Trophoblast cell (in vitro differentiated cells and primary cell): Measurements from ENCODE around the gene TNIK.
"Not testable (repeated sequence)": the region's sequence is repeated elsewhere in the genome, so short reads cannot be mapped to it uniquely, and the experiment has no call there.

Source experiments
- DNase-seq, 2 donors: peaks; one replicate each; pipeline ENCODE4 v3.0.0-alpha.2; 2016
- H2AFZ ChIP-seq: 2 replicates; pipeline ENCODE4 v1.6.1; 2013; ENCODE audit warnings: low read length, moderate library complexity, mild to moderate bottlenecking; ENCODE audit not compliant: insufficient read depth, poor library complexity
- H2AK5ac ChIP-seq: 2 replicates; pipeline ENCODE4 v1.6.1; 2013; ENCODE audit warnings: mild to moderate bottlenecking, low read length
- H2BK120ac ChIP-seq: 2 replicates; pipeline ENCODE4 v1.6.1; 2013; ENCODE audit warnings: low read length, mild to moderate bottlenecking, moderate library complexity; ENCODE audit not compliant: insufficient read depth, poor library complexity
- H2BK12ac ChIP-seq: 2 replicates; pipeline ENCODE4 v1.6.1; 2013; ENCODE audit warnings: mild to moderate bottlenecking, low read length, moderate library complexity
- H2BK5ac ChIP-seq: 2 replicates; pipeline ENCODE4 v1.6.1; 2013; ENCODE audit warnings: low read length, low read depth, moderate library complexity, mild to moderate bottlenecking; ENCODE audit not compliant: poor library complexity
- H3K14ac ChIP-seq: 2 replicates; pipeline ENCODE4 v1.6.1; 2013; ENCODE audit warnings: mild to moderate bottlenecking, low read length
- H3K18ac ChIP-seq: 2 replicates; pipeline ENCODE4 v1.6.1; 2013; ENCODE audit warnings: mild to moderate bottlenecking, low read length
- H3K23ac ChIP-seq: 2 replicates; pipeline ENCODE4 v1.6.1; 2013; ENCODE audit warnings: low read length
- H3K27ac ChIP-seq: 2 replicates; pipeline ENCODE4 v1.5.1; 2013; ENCODE audit warnings: low read depth, mild to moderate bottlenecking, inconsistent platforms, low read length, moderate library complexity
- H3K27me3 ChIP-seq: 2 replicates; pipeline ENCODE4 v1.6.1; 2013; ENCODE audit warnings: inconsistent platforms, mild to moderate bottlenecking, low read length, moderate library complexity; ENCODE audit not compliant: insufficient read depth
- H3K36me3 ChIP-seq, 2 experiments: 1 replicate in 1 of 2; 2 replicates in 1 of 2; pipeline ENCODE4 v1.6.1; 2013; ENCODE audit warnings: low read length in 2 of 2, mild to moderate bottlenecking in 2 of 2, moderate library complexity in 1 of 2; ENCODE audit not compliant: insufficient read depth in 2 of 2, control insufficient read depth in 1 of 2
- H3K4ac ChIP-seq: 2 replicates; pipeline ENCODE4 v1.6.1; 2013; ENCODE audit warnings: low read depth, mild to moderate bottlenecking, low read length, moderate library complexity
- H3K4me1 ChIP-seq, 2 experiments: 1 replicate in 1 of 2; 2 replicates in 1 of 2; pipeline ENCODE4 v1.6.1; 2013; ENCODE audit warnings: low read length in 2 of 2, mild to moderate bottlenecking in 2 of 2, moderate library complexity in 1 of 2; ENCODE audit not compliant: insufficient read depth in 2 of 2, control insufficient read depth in 1 of 2
- H3K4me2 ChIP-seq: 2 replicates; pipeline ENCODE4 v1.6.1; 2013; ENCODE audit warnings: inconsistent platforms, mild to moderate bottlenecking, low read length, moderate library complexity
- H3K4me3 ChIP-seq: 2 replicates; pipeline ENCODE4 v1.5.1; 2013; ENCODE audit warnings: mild to moderate bottlenecking, low read depth, low read length, inconsistent platforms
- H3K79me1 ChIP-seq: one replicate; pipeline ENCODE4 v1.6.1; 2013; ENCODE audit warnings: low read length
- H3K79me2 ChIP-seq: 2 replicates; pipeline ENCODE4 v1.6.1; 2013; ENCODE audit warnings: low read length, mild to moderate bottlenecking; ENCODE audit not compliant: control insufficient read depth, insufficient read depth, poor library complexity
- H3K9ac ChIP-seq: 2 replicates; pipeline ENCODE4 v1.6.1; 2013; ENCODE audit warnings: mild to moderate bottlenecking, low read length
- H3K9me3 ChIP-seq: 2 replicates; pipeline ENCODE4 v1.6.1; 2013; ENCODE audit warnings: low read depth, mild to moderate bottlenecking, control low read depth, inconsistent platforms, low read length; ENCODE audit not compliant: insufficient read depth
- H4K12ac ChIP-seq: 2 replicates; pipeline ENCODE4 v1.6.1; 2013; ENCODE audit warnings: low read depth, mild to moderate bottlenecking, low read length, moderate library complexity
- H4K8ac ChIP-seq: 2 replicates; pipeline ENCODE4 v1.6.1; 2013; ENCODE audit warnings: low read depth, mild to moderate bottlenecking, low read length, moderate library complexity
- H4K91ac ChIP-seq: one replicate; pipeline ENCODE4 v1.6.1; 2013; ENCODE audit warnings: low read depth, mild to moderate bottlenecking, low read length, moderate library complexity
- WGBS: extraction: QIAGEN DNeasy Blood & Tissue Kit; methylation state at CpG from one replicate; pipeline ENCODE4 v1.1.7; 2013; ENCODE audit warnings: missing lambda C conversion rate; ENCODE audit not compliant: insufficient read length, insufficient coverage; ENCODE audit errors: extremely low coverage; 5-methylcytosine and 5-hydroxymethylcytosine counted together

Gene TNIK

GRCh38 chr3:171118993-171119392 is 341.2 kb downstream of the TNIK start:
- H3K27ac ChIP-seq, H3K4me3 ChIP-seq, H3K4me1 ChIP-seq, H4K12ac ChIP-seq, H3K4ac ChIP-seq, H3K9ac ChIP-seq, H4K91ac ChIP-seq, H3K23ac ChIP-seq, H3K27me3 ChIP-seq, H3K36me3 ChIP-seq, H3K4me2 ChIP-seq, H2BK12ac ChIP-seq, H2AFZ ChIP-seq, H3K9me3 ChIP-seq, H2BK120ac ChIP-seq, DNase-seq, H4K8ac ChIP-seq, H3K79me2 ChIP-seq, H2AK5ac ChIP-seq, H3K18ac ChIP-seq, H3K14ac ChIP-seq, H2BK5ac ChIP-seq, H3K79me1 ChIP-seq: not testable (repeated sequence)
- no CpG with 5 or more reads among the region's 3 CpGs for WGBS

- H3K4me2 ChIP-seq = no peak overlapping the region
- no peak overlapping the region for H4K8ac ChIP-seq
- H4K12ac ChIP-seq = no peak overlapping the region
- no peak overlapping the region for H3K4me3 ChIP-seq
- no peaks in the 10 kb centered on the region for H3K27me3 ChIP-seq
- no peaks in the 10 kb centered on the region for H3K9me3 ChIP-seq
- no peak overlapping the region for H3K27ac ChIP-seq
- H3K79me2 ChIP-seq = no peaks in the 10 kb centered on the region
- H2AFZ ChIP-seq = no peak overlapping the region
- no peak overlapping the region for H2BK5ac ChIP-seq
- no peak overlapping the region for H3K23ac ChIP-seq
- no peak overlapping the region for H3K4ac ChIP-seq
- no peak overlapping the region for H2AK5ac ChIP-seq
- H2BK120ac ChIP-seq = no peak overlapping the region
- no peak overlapping the region for H2BK12ac ChIP-seq
- no peaks in the 10 kb centered on the region for H3K36me3 ChIP-seq
- H3K9ac ChIP-seq = no peak overlapping the region
- H4K91ac ChIP-seq = no peak overlapping the region
- H3K14ac ChIP-seq = no peak overlapping the region
- H3K4me1 ChIP-seq = no peaks in the 10 kb centered on the region
- no peak overlapping the region for H3K18ac ChIP-seq
- WGBS = no CpG with 5 or more reads among the region's 2 CpGs
- H3K79me1 ChIP-seq = no peaks in the 10 kb centered on the region
- no peak for DNase-seq
These were observed 343.3 kb downstream of the TNIK start for GRCh38 chr3:171116824-171117395.

GRCh38 chr3:171116365-171116764 is 343.8 kb downstream of the TNIK start:
- Histone ChIP-seq H4K91ac (no peak overlapping the region), H3K36me3 (no peaks in the 10 kb centered on the region), H3K4me1 (no peaks in the 10 kb centered on the region), H3K27me3 (no peaks in the 10 kb centered on the region), H2BK120ac (no peak overlapping the region), H3K9ac (no peak overlapping the region), H3K4ac (no peak overlapping the region), H3K79me2 (no peaks in the 10 kb centered on the region), H3K14ac (no peak overlapping the region), H3K4me3 (no peak overlapping the region), H3K23ac (no peak overlapping the region), H3K4me2 (no peak overlapping the region), H3K27ac (no peak overlapping the region), H2BK12ac (no peak overlapping the region), H2BK5ac (no peak overlapping the region), H2AK5ac (no peak overlapping the region), H3K18ac (no peak overlapping the region), H3K79me1 (no peaks in the 10 kb centered on the region), H4K8ac (no peak overlapping the region), H3K9me3 (no peaks in the 10 kb centered on the region), H2AFZ (no peak overlapping the region), H4K12ac (no peak overlapping the region)
- no peak for DNase-seq

GRCh38 chr3:171115667-171116066 is 344.5 kb downstream of the TNIK start:
- no peak overlapping the region for H4K12ac ChIP-seq
- H2AFZ ChIP-seq = no peak overlapping the region
- no peak for DNase-seq
- peaks cover 0 to under 1% of the 10 kb centered on the region in 2 experiments for H3K4me1 ChIP-seq
- no peak overlapping the region for H3K4ac ChIP-seq
- H3K23ac ChIP-seq = no peak overlapping the region
- H3K27me3 ChIP-seq = no peaks in the 10 kb centered on the region
- H3K36me3 ChIP-seq = no peaks in the 10 kb centered on the region
- H3K4me3 ChIP-seq = no peak overlapping the region
- H3K9me3 ChIP-seq = no peaks in the 10 kb centered on the region
- H4K8ac ChIP-seq = no peak overlapping the region
- H3K79me2 ChIP-seq = no peaks in the 10 kb centered on the region
- H3K79me1 ChIP-seq = no peaks in the 10 kb centered on the region
- no peak overlapping the region for H2BK5ac ChIP-seq
- H4K91ac ChIP-seq = no peak overlapping the region
- H3K27ac ChIP-seq = no peak overlapping the region
- H2BK120ac ChIP-seq = no peak overlapping the region
- WGBS = no CpG with 5 or more reads among the region's 2 CpGs
- H3K18ac ChIP-seq = no peak overlapping the region
- no peak overlapping the region for H2BK12ac ChIP-seq
- H2AK5ac ChIP-seq = no peak overlapping the region
- H3K14ac ChIP-seq = no peak overlapping the region
- H3K9ac ChIP-seq = no peak overlapping the region
- no peak overlapping the region for H3K4me2 ChIP-seq
